Neural progenitor cell (in vitro differentiated cells): ENCODE results near the gene RNASEH2C.

Experiments
- EZH2 ChIP-seq: fragments of 200-600 bp; sonication (generic); IDR thresholded peaks from 2 replicates; pipeline ENCODE4 v1.6.1; 2017; ENCODE audit warnings: antibody characterized with exemption, mild to moderate bottlenecking, moderate library complexity
- EZH2phosphoT487 ChIP-seq: fragments of 200-600 bp; sonication (generic); IDR thresholded peaks from 2 replicates; pipeline ENCODE4 v1.6.1; 2017; ENCODE audit warnings: antibody characterized with exemption
- TF ChIP-seq, protein P1 (sequence below): fragments of 200-600 bp; sonication (generic); IDR thresholded peaks from 2 replicates; pipeline ENCODE4 v1.5.1; 2017; ENCODE audit warnings: antibody characterized with exemption, mild to moderate bottlenecking

GRCh38 chr11:65713212-65713969, 7.2 kb downstream of the RNASEH2C start:
- TF ChIP-seq EZH2phosphoT487 (no peak), EZH2 (no peak)
- TF ChIP-seq, protein P1, sequence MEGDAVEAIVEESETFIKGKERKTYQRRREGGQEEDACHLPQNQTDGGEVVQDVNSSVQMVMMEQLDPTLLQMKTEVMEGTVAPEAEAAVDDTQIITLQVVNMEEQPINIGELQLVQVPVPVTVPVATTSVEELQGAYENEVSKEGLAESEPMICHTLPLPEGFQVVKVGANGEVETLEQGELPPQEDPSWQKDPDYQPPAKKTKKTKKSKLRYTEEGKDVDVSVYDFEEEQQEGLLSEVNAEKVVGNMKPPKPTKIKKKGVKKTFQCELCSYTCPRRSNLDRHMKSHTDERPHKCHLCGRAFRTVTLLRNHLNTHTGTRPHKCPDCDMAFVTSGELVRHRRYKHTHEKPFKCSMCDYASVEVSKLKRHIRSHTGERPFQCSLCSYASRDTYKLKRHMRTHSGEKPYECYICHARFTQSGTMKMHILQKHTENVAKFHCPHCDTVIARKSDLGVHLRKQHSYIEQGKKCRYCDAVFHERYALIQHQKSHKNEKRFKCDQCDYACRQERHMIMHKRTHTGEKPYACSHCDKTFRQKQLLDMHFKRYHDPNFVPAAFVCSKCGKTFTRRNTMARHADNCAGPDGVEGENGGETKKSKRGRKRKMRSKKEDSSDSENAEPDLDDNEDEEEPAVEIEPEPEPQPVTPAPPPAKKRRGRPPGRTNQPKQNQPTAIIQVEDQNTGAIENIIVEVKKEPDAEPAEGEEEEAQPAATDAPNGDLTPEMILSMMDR, result no peak
